Type B pancreatic cell (in vitro differentiated cells): Measurements from ENCODE around the gene ERVK3-1. TPM values are rescaled to one million over a fixed set of nuclear protein-coding genes. Genes with fewer than 3 reads are reported as not detected.

Source experiments
- DNase-seq: peaks from one replicate; pipeline ENCODE4 v3.0.0; 2021; ENCODE audit warnings: mixed read lengths; ENCODE audit not compliant: unreplicated experiment; ENCODE audit errors: extremely low spot score
- H3K27ac Mint-ChIP-seq: 2 replicates; pipeline ENCODE4 v1.8.0; 2021; ENCODE audit warnings: mild to moderate bottlenecking, mixed read lengths
- H3K27me3 Mint-ChIP-seq: 2 replicates; pipeline ENCODE4 v1.8.0; 2021; ENCODE audit warnings: mixed read lengths
- H3K36me3 Mint-ChIP-seq: 2 replicates; pipeline ENCODE4 v1.8.0; 2021; ENCODE audit warnings: mixed read lengths
- H3K4me1 Mint-ChIP-seq: one replicate; pipeline ENCODE4 v1.8.0; 2021; ENCODE audit warnings: mixed read lengths; ENCODE audit not compliant: unreplicated experiment
- H3K4me3 Mint-ChIP-seq: 2 replicates; pipeline ENCODE4 v1.8.0; 2021; ENCODE audit warnings: mild to moderate bottlenecking, mixed read lengths
- H3K9me3 Mint-ChIP-seq: 2 replicates; pipeline ENCODE4 v1.8.0; 2021; ENCODE audit warnings: mixed read lengths
- total RNA-seq: library from RNA; stranded (reverse); gene quantifications from 2 replicates; pipeline ENCODE4 v1.2.1, GENCODE V29; 2021; ENCODE audit warnings: low replicate concordance
- TF ChIP-seq, protein P1 (sequence below): fragments of 200-600 bp; sonication (generic); conservative IDR thresholded peaks from 2 replicates; pipeline ENCODE4 v1.5.0; 2021; ENCODE audit warnings: antibody characterized with exemption, mild to moderate bottlenecking

The ERVK3-1 gene
- total RNA-seq, 1 donor from 2014 or later: 36.8 TPM

DNA sequence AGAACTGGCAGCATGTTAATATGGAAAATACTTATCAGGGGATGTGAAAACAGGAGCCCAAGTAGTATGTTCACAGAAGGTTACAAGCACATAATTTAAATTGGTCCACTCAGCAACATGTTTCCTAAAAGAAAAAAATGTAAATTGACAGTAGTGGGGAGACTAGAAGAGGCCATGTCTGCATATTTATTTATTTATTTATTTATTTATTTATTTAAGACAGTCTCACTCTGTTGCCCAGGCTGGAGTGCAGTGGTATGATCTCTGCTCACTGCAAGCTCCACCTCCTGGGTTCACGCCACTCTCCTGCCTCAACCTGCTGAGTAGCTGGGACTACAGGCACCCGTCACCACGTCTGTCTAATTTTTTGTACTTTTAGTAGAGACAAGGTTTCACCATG lies 40.1 kb upstream of the ERVK3-1 start:
- DNase-seq: no peak
- Mint-ChIP-seq H3K4me3 (no peak overlapping the region), H3K36me3 (peaks cover 52% of the 10 kb centered on the region), H3K9me3 (peaks cover 11% of the 10 kb centered on the region), H3K4me1 (no peaks in the 10 kb centered on the region), H3K27me3 (no peaks in the 10 kb centered on the region), H3K27ac (no peak overlapping the region)
- TF ChIP-seq, protein P1, sequence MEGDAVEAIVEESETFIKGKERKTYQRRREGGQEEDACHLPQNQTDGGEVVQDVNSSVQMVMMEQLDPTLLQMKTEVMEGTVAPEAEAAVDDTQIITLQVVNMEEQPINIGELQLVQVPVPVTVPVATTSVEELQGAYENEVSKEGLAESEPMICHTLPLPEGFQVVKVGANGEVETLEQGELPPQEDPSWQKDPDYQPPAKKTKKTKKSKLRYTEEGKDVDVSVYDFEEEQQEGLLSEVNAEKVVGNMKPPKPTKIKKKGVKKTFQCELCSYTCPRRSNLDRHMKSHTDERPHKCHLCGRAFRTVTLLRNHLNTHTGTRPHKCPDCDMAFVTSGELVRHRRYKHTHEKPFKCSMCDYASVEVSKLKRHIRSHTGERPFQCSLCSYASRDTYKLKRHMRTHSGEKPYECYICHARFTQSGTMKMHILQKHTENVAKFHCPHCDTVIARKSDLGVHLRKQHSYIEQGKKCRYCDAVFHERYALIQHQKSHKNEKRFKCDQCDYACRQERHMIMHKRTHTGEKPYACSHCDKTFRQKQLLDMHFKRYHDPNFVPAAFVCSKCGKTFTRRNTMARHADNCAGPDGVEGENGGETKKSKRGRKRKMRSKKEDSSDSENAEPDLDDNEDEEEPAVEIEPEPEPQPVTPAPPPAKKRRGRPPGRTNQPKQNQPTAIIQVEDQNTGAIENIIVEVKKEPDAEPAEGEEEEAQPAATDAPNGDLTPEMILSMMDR: no peak

DNA sequence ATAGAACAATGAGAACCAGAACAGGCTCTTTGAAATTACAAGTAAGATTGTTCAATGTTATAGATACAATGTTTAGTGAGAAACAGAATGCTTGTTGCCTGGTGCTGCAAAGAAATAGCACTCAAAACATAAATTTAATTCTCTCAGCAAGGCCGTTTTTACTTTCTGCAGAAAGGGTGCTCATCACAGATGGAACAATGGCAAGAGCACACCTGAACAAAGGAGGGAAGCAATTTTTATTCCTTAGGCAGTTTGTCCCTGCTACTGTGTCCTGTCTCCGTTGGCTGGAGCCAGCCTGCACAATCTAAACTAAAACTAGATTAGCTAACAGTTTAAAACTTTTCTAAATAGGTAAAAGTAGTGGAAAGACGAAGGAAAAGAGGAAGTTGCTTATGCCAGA lies 36.8 kb upstream of the ERVK3-1 start:
- Mint-ChIP-seq H3K4me1 (no peaks in the 10 kb centered on the region), H3K27me3 (no peaks in the 10 kb centered on the region), H3K9me3 (peaks cover 4% of the 10 kb centered on the region), H3K27ac (no peak overlapping the region), H3K4me3 (no peak overlapping the region), H3K36me3 (peaks cover 39% of the 10 kb centered on the region)
- DNase-seq: no peak
- TF ChIP-seq, protein P1: no peak

DNA sequence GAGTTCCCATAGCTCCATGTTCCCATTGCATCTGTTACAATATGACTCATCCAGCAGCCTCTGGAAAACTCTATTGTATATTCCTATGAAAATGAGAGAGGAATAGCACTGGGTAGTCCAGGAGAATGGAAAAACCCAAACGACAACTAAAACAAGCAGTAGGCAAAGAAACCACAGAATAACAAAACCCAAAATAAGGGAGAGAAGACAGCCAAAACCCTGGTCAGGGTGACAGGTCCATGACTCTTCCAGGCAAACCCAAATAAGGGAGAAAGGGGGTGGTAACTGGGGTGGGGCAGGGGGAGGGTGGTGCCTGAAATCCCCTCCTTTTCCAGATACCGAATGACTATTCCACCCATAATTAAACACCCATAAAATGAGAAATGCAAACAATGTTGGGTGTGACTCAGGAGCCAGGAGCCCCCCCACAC lies 30.4 kb upstream of the ERVK3-1 start:
- peaks cover 57% of the 10 kb centered on the region for H3K36me3 Mint-ChIP-seq
- peaks cover 9% of the 10 kb centered on the region for H3K4me1 Mint-ChIP-seq
- H3K27ac Mint-ChIP-seq: no peak overlapping the region
- TF ChIP-seq, protein P1: no peak
- peak overlapping the region; percentile 37 for H3K4me3 Mint-ChIP-seq
- peaks cover 3% of the 10 kb centered on the region for H3K27me3 Mint-ChIP-seq
- no peak for DNase-seq
- H3K9me3 Mint-ChIP-seq: peaks cover 15% of the 10 kb centered on the region

DNA sequence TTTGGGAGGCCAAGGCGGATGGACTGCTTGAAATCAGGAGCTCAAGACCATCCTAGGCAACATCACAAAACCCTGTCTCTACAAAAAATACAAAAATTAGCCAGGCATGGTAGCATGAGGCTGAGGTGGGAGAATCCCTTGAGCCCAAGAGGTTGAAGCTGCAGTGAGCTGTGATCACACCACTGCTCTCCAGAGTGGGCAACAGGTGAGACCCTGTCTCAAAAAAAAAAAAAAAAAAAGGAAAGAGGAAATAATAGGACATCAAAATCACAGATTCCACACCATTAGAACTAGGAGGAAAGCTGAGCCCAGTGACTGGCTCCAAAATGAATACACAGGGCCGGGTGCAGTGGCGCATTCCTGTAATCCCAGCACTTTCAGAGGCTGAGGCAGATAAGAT lies 29.6 kb upstream of the ERVK3-1 start:
- H3K36me3 Mint-ChIP-seq: peaks cover 58% of the 10 kb centered on the region
- H3K4me1 Mint-ChIP-seq: peaks cover 17% of the 10 kb centered on the region

DNA sequence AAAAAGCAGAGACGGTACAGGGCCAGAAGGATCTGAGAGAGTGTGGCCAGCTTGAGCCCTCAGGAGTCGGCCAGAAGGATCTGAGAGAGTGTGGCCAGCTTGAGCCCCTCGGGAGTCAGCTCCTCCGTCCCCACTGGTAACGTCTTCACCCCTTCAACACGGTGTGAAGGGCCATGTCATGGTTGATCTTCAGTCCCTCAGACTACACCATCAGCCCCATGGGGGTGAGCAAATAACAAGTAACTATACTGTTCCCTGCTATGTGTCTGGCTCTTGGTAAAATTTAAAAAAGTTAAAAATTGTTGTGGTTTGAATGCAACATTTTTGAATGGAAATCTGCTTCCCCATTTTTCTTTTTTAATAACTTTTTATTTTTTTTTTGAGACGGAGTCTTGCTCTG lies 28.0 kb upstream of the ERVK3-1 start:
- Mint-ChIP-seq H3K36me3 (peaks cover 58% of the 10 kb centered on the region), H3K27me3 (peaks cover 3% of the 10 kb centered on the region), H3K9me3 (peaks cover 12% of the 10 kb centered on the region), H3K27ac (no peak overlapping the region), H3K4me1 (peaks cover 22% of the 10 kb centered on the region), H3K4me3 (peak overlapping the region; percentile 93)
- DNase-seq: no peak
- TF ChIP-seq, protein P1: no peak

More for the DNA sequence above, 29.6 kb upstream of the ERVK3-1 start:
- Mint-ChIP-seq H3K9me3 (peaks cover 12% of the 10 kb centered on the region), H3K27ac (no peak overlapping the region), H3K4me3 (no peak overlapping the region), H3K27me3 (peaks cover 3% of the 10 kb centered on the region)
- no peak for DNase-seq
- TF ChIP-seq, protein P1: no peak
